Heart right ventricle (tissue), 16 donors: ENCODE results near the gene SGCB. TPM values are rescaled to one million over a fixed set of nuclear protein-coding genes. Genes with fewer than 3 reads are reported as not detected.

Experiments used
- ATAC-seq, 8 donors: fragments of 200-7000 bp; cut with Tn5 transposase; one replicate each; pipeline ENCODE4 v1.9.1; 2020; ENCODE audit warnings: mild to moderate bottlenecking in 8 of 8, moderate library complexity in 8 of 8, moderate number of reproducible peaks in 1 of 8
- DNase-seq, 2 donors: peaks; one replicate each; pipeline ENCODE4 v3.0.0-alpha.2; 2020
- H3K27ac ChIP-seq, 10 donors: fragments of 200-600 bp; sonication (generic) in 2 of 10; one replicate each; pipeline versions ENCODE4 v1.5.0 to v1.8.0; 2020 to 2022; ENCODE audit warnings: mild to moderate bottlenecking in 3 of 10
- H3K27me3 ChIP-seq, 7 donors: fragments of 200-600 bp; one replicate each; pipeline ENCODE4 v1.8.0; 2021 to 2022; ENCODE audit warnings: mild to moderate bottlenecking in 2 of 7
- H3K36me3 ChIP-seq, 9 donors: fragments of 200-600 bp; sonication (generic) in 1 of 9; one replicate each; pipeline versions ENCODE4 v1.5.0 to v1.8.0; 2020 to 2022; ENCODE audit warnings: mild to moderate bottlenecking in 2 of 9
- H3K4me1 ChIP-seq, 9 donors: fragments of 200-600 bp; sonication (generic) in 1 of 9; one replicate each; pipeline versions ENCODE4 v1.5.0 to v1.8.0; 2020 to 2022; ENCODE audit warnings: mild to moderate bottlenecking in 4 of 9
- H3K4me3 ChIP-seq, 10 donors: fragments of 200-600 bp; sonication (generic) in 2 of 10; one replicate each; pipeline versions ENCODE4 v1.5.0 to v1.8.0; 2020 to 2022; ENCODE audit warnings: mild to moderate bottlenecking in 7 of 10, moderate library complexity in 2 of 10
- H3K9me3 ChIP-seq, 11 donors: fragments of 200-600 bp in 10 of 11; sonication (generic) in 2 of 11; one replicate each; pipeline versions ENCODE4 v1.5.0 to v1.8.0; 2013 to 2022; ENCODE audit warnings: mild to moderate bottlenecking in 2 of 11, control low read depth in 1 of 11, moderate library complexity in 1 of 11
- CTCF ChIP-seq, 9 donors: fragments of 200-600 bp; sonication (generic) in 2 of 9; IDR thresholded peaks; one replicate each; pipeline versions ENCODE4 v1.5.0 to v1.8.0; 2021 to 2022; ENCODE audit warnings: antibody characterized with exemption in 9 of 9, mild to moderate bottlenecking in 5 of 9, moderate library complexity in 1 of 9
- WGBS, 2 donors: extraction: QIAGEN DNeasy Blood & Tissue Kit; methylation state at CpG; one replicate each; pipeline ENCODE4 v1.1.7; 2013; ENCODE audit warnings: inconsistent platforms in 1 of 2; 5-methylcytosine and 5-hydroxymethylcytosine counted together
- intact Hi-C, 10 donors: fragments of 100-400 bp; cut with DNase I; formaldehyde crosslinking; loops; one replicate each; pipeline versions ENCODE4 v1.11.1 to v1.14.2; 2022
- polyA plus RNA-seq, 2 donors: library from polyadenylated mRNA; stranded (reverse); fragments of 200-250 nt; gene quantifications; one replicate each; pipeline ENCODE4 v1.2.3, GENCODE V29; 2013
- total RNA-seq, 10 donors: library from RNA; stranded (reverse); fragmentation: NEBNext Ultra II Directional in 3 of 10; extraction: Animal tissue kit (Norgen Biotek cat#: 25700) in 3 of 10; gene quantifications; one replicate each; pipeline versions ENCODE4 v1.2.1 to v1.2.4, GENCODE V29; 2021 to 2023
- donor health status: Arrhythmogenic right ventricular cardiomyopathy.
- donor health status: ischemic (EF 13 %, LVEDD 7.1; RV severe dilation, severe dysfunction).
- donor health status: healthy with polysubstance abuse.
- donor health status: DM: no; HTN: yes; CAD: no.
- donor health status: DM: no; HTN: no; CAD: no.
- donor health status: ischemic (EF 25% LVEDD 6.9; RV normal size, moderate dysfunction).
- donor health status: ischemic (EF 25% LVEDD 5.7; RV mildly dilated, moderate dysfunction).
- donor health status: healthy.
- donor health status: DM: yes; HTN: yes; CAD: no.
- donor health status: Ischemic cardiomyopathy.
- donor health status: ischemic (EF 35%, LVEDD 5.7; RV mildly dilated, moderate dysfunction).
- donor health status: nonischemic (EF 11% LVEDD 7.7; RV severe dilation, severe dysfunction).
- donor health status: DM: yes; HTN: yes; CAD: no.
- donor health status: PGD.
- donor health status: ischemic (EF 29% LVEDD 5.4; RV normal size, mild dysfunction).
- donor health status: nonischemic (EF 23%, LVEDD 6.1; RV moderate dilation, normal function).

SGCB gene
- total and polyA plus RNA-seq, 12 donors: 14.3 to 124 (median 89.4) TPM

GRCh38 chr4:52051615-52052474 lies 13.7 kb upstream of the SGCB start:
- ATAC-seq (peak; percentile 90 to 96 (median 93)), DNase-seq (peak; percentile 69 to 76)
- intact Hi-C loops: no loop called here
- WGBS, 2 donors: 7% methylated on average over 46 of the region's 46 CpGs
- Histone ChIP-seq H3K9me3 (no peaks in the 10 kb centered on the region), H3K27me3 (peaks cover 0 to 75% (median 9%) of the 10 kb centered on the region in 7 donors), H3K4me1 (peaks cover 0 to 19% (median 12%) of the 10 kb centered on the region in 9 donors), H3K36me3 (no peaks in the 10 kb centered on the region), H3K4me3 (peak overlapping the region; percentile 40 to 78 (median 61)), H3K27ac (peak overlapping the region in 9 of 10 donors; percentile 16 to 84 (median 66))
- TF ChIP-seq CTCF (IDR thresholded peaks at IDR 0.05): no peak

DNA sequence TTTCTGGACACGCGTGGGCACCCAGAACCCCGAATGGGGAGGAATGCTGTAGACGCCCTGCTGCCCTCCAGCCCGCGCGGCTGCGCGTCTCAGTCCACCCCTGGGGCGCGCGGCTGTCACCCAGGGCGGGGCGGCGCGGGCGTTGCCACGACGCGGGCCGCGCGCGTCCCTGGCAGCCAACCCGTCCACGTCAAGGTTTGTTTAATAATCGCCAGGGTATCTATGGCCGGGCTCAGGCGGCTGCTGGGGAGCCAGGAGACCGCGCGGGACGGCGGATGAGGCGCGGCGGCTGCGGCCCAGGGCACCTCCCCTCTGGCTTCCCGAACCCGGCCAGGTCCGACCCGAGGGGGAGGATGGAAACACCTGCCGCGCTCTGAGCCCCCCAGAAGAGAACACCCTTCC lies 13.1 kb upstream of the SGCB start, which contains the start of gene SPATA18:
SPATA18 (plus strand) TSS at position 92 of the 402 bp plus-strand sequence. CDS start 401 bp downstream, outside the sequence.
- 1% methylated on average over 44 of the region's 44 CpGs for WGBS, 2 donors
- peak; percentile 53 to 85 (median 66) for ATAC-seq
- Histone ChIP-seq H3K4me1 (peaks cover 0 to 19% (median 12%) of the 10 kb centered on the region in 9 donors), H3K9me3 (no peaks in the 10 kb centered on the region), H3K4me3 (peak within 1 kb of the TSS; percentile 40 to 78 (median 61)), H3K27ac (peak within 1 kb of the TSS in 9 of 10 donors; percentile 16 to 84 (median 66)), H3K27me3 (peaks cover 0 to 81% (median 10%) of the 10 kb centered on the region in 7 donors), H3K36me3 (no peaks in the 10 kb centered on the region)
- TF ChIP-seq CTCF (IDR thresholded peaks at IDR 0.05): no peak
- intact Hi-C loops: no loop called here
- peak; percentile 11 to 38 for DNase-seq

GRCh38 chr4:52049266-52049665 lies 11.2 kb upstream of the SGCB start:
- Histone ChIP-seq H3K4me3 (no peak overlapping the region), H3K4me1 (peaks cover 0 to 19% (median 12%) of the 10 kb centered on the region in 9 donors), H3K27ac (no peak overlapping the region), H3K36me3 (no peaks in the 10 kb centered on the region), H3K9me3 (no peaks in the 10 kb centered on the region), H3K27me3 (peaks cover 0 to 89% (median 14%) of the 10 kb centered on the region in 7 donors)
- no peak for TF ChIP-seq CTCF (IDR thresholded peaks at IDR 0.05)
- DNase-seq (no peak), ATAC-seq (no peak)
- 95 to 96% methylated on average over 5 of the region's 5 CpGs for WGBS, 2 donors
- intact Hi-C loops: no loop called here

DNA sequence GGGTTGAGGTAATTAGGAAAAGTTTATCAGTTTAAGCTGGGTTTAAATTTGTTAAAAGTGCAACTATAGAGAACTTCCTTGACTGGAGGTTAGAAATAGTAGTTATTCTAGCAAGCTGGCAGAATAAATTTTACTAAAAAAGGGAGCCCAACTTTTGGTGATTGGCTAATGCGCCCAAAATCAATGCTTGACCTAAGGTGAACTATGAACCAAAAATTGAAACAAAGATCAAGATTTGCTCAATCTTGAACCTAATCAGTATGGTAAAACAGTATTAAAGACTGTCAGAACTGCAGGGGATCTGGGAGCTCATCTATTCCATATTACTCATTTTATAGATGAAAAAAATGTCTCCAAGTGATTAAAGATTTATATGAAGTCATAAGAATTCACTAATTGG lies 6.9 kb upstream of the SGCB start:
- no peak for ATAC-seq
- no peak overlapping the region for H3K4me3 ChIP-seq
- 94 to 100% methylated on average over 1 of the region's 1 CpG for WGBS, 2 donors
- peaks cover 0 to 68% (median 10%) of the 10 kb centered on the region in 7 donors for H3K27me3 ChIP-seq
- TF ChIP-seq CTCF (IDR thresholded peaks at IDR 0.05): no peak
- H3K36me3 ChIP-seq: no peaks in the 10 kb centered on the region
- intact Hi-C loops: no loop called here
- no peak for DNase-seq
- no peak overlapping the region for H3K27ac ChIP-seq
- H3K9me3 ChIP-seq: no peaks in the 10 kb centered on the region
- no peaks in the 10 kb centered on the region for H3K4me1 ChIP-seq
